ENCODE results near the gene VMO1.

VMO1 gene

DNA sequence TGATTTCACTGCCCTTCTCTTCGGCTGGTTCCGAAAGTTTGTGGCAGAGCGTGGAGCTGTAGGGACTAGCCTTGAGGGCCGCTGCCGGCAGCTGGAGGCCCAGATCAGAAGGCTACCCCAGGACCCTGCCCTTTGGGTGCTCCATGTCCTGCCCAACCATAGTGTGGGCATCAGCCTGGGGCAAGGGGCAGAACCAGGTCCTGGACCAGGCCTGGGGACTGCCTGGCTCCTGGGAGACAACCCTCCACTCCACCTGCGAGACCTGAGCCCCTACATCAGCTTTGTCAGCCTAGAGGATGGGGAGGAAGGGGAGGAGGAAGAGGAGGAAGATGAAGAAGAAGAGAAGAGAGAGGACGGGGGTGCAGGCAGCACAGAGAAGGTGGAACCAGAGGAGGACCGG, 45.6 kb downstream of the VMO1 start:
- H3K27ac ChIP-seq (ENCODE audit: insufficient read depth in 1 of 2, low read depth in 1 of 2, low read length in 2 of 2, poor library complexity in 1 of 2, severe bottlenecking in 2 of 2), result no peak overlapping the region
- H3K9me3 ChIP-seq (ENCODE audit: control extremely low read depth in 1 of 5, control insufficient read depth in 4 of 5, insufficient read depth in 2 of 5, low read depth in 1 of 5, low read length in 4 of 5), result no peaks in the 10 kb centered on the region
- no peak overlapping the region for H3K4me3 ChIP-seq (ENCODE audit: control insufficient read depth in 1 of 7, extremely low read depth in 1 of 7, insufficient read depth in 4 of 7, low read depth in 2 of 7, low read length in 6 of 7)
- no peak for DNase-seq
- H3K4me1 ChIP-seq (ENCODE audit: control extremely low read depth in 1 of 4, control insufficient read depth in 4 of 4, insufficient read depth in 4 of 4, low read length in 3 of 4), result peaks cover 0 to 29% (median 25%) of the 10 kb centered on the region in 4 experiments
- H3K27me3 ChIP-seq (replicated peaks in 2 of 5; ENCODE audit: control insufficient read depth in 4 of 5, insufficient read depth in 5 of 5, low read length in 4 of 5), result peaks cover 0 to 73% (median 35%) of the 10 kb centered on the region in 5 experiments
- POLR2A ChIA-PET, result no interaction called here
- CTCF ChIA-PET, result no interaction called here
- 97% methylated on average over 7 of the region's 8 CpGs for WGBS (ENCODE audit: insufficient coverage)
- no peaks in the 10 kb centered on the region for H3K36me3 ChIP-seq (ENCODE audit: control insufficient read depth in 4 of 4, insufficient read depth in 4 of 4, low read length in 3 of 4)

DNA sequence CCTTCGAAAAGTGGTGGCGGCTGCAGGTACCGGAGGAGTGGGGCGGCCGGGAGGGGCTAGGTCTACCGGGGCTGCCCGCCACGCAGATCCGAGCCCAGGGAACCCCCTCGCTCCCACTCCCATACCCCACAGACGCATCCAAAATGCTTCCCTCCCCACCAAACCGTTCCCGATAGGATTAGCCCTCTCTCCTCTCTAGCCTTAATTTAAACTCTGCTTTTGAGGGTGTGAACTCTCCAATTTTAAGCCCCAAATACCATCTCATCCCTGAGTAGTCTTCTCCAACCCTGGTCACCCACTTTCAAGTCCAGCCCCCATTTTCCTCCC, 46.2 kb downstream of the VMO1 start:
- Histone ChIP-seq H3K4me3 (ENCODE audit: control insufficient read depth in 1 of 7, extremely low read depth in 1 of 7, insufficient read depth in 4 of 7, low read depth in 2 of 7, low read length in 6 of 7) (peak overlapping the region; percentile 20 to 82 (median 65)), H3K27me3 (replicated peaks in 2 of 5; ENCODE audit: control insufficient read depth in 4 of 5, insufficient read depth in 5 of 5, low read length in 4 of 5) (peaks cover 0 to 68% (median 31%) of the 10 kb centered on the region in 5 experiments), H3K36me3 (ENCODE audit: control insufficient read depth in 4 of 4, insufficient read depth in 4 of 4, low read length in 3 of 4) (no peaks in the 10 kb centered on the region), H3K27ac (ENCODE audit: insufficient read depth in 1 of 2, low read depth in 1 of 2, low read length in 2 of 2, poor library complexity in 1 of 2, severe bottlenecking in 2 of 2) (no peak overlapping the region), H3K4me1 (ENCODE audit: control extremely low read depth in 1 of 4, control insufficient read depth in 4 of 4, insufficient read depth in 4 of 4, low read length in 3 of 4) (peaks cover 0 to 24% (median 22%) of the 10 kb centered on the region in 4 experiments), H3K9me3 (ENCODE audit: control extremely low read depth in 1 of 5, control insufficient read depth in 4 of 5, insufficient read depth in 2 of 5, low read depth in 1 of 5, low read length in 4 of 5) (no peaks in the 10 kb centered on the region)
- ChIA-PET POLR2A (no interaction called here), CTCF (no interaction called here)
- 23% methylated on average over 13 of the region's 13 CpGs for WGBS (ENCODE audit: insufficient coverage)
- DNase-seq, result no peak

DNA sequence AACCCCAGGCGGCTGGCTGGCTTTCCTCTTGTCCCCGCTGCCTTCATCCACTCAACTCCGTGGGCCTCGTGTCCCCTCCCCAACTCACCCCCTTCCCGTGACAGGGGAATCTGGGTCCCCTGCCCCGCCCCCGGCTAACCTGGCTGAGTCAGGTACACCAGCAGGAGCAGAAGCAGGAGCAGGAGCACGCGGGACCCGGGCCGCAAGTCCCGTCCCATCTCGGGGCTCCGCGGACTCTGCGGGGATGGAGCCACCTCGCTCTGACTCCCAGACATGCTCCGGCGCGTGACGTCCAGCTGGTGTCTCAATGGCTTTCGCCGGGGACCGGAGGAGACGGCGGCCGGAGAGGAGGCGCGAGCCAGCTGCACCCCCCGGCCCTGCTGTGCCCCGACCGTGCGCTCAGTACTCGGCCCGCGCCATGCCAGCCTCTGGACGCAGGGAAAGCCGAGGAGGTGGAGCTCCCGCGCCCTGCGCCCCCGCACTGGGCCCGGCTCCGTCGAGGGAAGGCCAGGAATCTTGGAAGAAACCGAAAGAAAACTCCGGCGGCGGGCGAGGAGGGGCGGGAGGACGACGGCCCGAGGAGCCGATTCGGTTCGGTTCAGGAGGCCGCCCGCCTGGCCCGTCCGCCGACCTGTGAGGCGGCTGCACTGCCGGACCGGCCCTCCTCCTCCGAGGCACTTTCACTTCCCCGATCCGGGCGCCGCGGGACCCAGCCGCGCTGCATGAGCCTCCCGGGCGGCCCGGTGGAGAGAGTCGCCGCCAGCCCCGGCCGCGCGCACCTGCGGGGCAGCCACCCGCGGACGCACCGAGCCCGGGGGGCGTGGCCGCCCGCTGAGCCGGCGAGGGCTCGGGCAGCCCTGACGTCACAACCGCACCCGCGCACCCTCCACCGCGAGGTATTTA, 46.8 kb downstream of the VMO1 start, which contains the start of the genes CXCL16 and ZMYND15:
TSS of gene CXCL16 (minus strand) at position 807 of the 903 bp plus-strand sequence. CDS start at position 218, 589 bp downstream.
TSS of gene ZMYND15 (plus strand) at position 712 of the 903 bp plus-strand sequence. CDS start 716 bp downstream, outside the sequence.
- ChIA-PET POLR2A (no interaction called here), CTCF (no interaction called here)
- peak in 1 of 3 donors; percentile 54 for DNase-seq
- H3K27ac ChIP-seq (ENCODE audit: insufficient read depth in 1 of 2, low read depth in 1 of 2, low read length in 2 of 2, poor library complexity in 1 of 2, severe bottlenecking in 2 of 2), result no peak within 1 kb of the TSS
- no peaks in the 10 kb centered on the region for H3K36me3 ChIP-seq (ENCODE audit: control insufficient read depth in 4 of 4, insufficient read depth in 4 of 4, low read length in 3 of 4)
- H3K9me3 ChIP-seq (ENCODE audit: control extremely low read depth in 1 of 5, control insufficient read depth in 4 of 5, insufficient read depth in 2 of 5, low read depth in 1 of 5, low read length in 4 of 5), result no peaks in the 10 kb centered on the region
- peaks cover 0 to 62% (median 26%) of the 10 kb centered on the region in 5 experiments for H3K27me3 ChIP-seq (replicated peaks in 2 of 5; ENCODE audit: control insufficient read depth in 4 of 5, insufficient read depth in 5 of 5, low read length in 4 of 5)
- peaks cover 0 to 22% (median 19%) of the 10 kb centered on the region in 4 experiments for H3K4me1 ChIP-seq (ENCODE audit: control extremely low read depth in 1 of 4, control insufficient read depth in 4 of 4, insufficient read depth in 4 of 4, low read length in 3 of 4)
- WGBS (ENCODE audit: insufficient coverage), result 0% methylated on average over 82 of the region's 100 CpGs
- H3K4me3 ChIP-seq (ENCODE audit: control insufficient read depth in 1 of 7, extremely low read depth in 1 of 7, insufficient read depth in 4 of 7, low read depth in 2 of 7, low read length in 6 of 7), result peak within 1 kb of the TSS; percentile 50 to 82 (median 65)

DNA sequence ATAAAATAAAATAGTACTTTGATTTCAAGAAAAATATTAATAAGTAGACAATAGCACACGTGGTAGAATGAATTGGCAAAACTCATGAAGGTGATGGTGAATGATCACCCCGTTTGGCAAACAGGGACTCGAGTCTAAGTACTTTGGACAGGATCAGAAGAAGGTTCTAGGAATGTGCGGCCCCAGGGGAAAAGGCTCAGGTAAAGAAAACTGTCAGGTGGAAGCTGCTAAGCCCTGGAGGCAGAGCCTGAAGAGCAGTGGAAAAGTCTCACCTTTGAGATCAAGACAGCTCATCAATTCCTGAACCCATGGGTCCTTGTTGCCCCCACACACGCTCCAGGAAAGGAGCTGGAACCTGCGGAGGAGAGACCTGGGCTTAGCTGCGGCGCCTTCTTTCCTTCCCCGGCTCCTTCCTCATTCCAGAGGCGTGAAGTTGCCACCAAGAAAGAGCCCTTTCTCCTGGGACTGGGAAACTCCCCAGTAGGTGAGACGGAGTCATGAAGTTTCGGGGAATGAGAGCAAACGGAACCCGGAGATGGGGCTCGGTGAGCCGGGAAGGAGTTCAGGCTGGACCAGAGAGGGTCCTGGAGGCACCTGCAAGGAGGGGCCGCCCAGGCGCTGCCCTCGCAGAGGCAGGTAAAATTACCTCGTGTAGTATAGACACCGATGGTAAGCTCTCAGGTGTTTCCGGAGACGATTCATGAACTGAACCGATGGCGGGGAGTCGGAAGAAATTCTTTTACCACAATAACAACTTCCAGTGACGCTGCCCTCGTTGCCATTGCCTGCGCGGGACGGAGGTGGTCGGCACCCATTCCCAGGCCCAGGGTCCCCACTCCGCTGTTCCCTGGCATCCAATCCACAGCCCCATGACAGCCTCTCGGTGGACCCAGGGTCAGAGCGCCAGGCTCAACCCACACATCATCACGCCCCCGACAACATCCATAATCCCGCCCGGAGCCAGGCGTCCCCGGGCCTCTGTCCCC, 47.7 kb downstream of the VMO1 start:
- Histone ChIP-seq H3K9me3 (ENCODE audit: control extremely low read depth in 1 of 5, control insufficient read depth in 4 of 5, insufficient read depth in 2 of 5, low read depth in 1 of 5, low read length in 4 of 5) (no peaks in the 10 kb centered on the region), H3K27ac (ENCODE audit: insufficient read depth in 1 of 2, low read depth in 1 of 2, low read length in 2 of 2, poor library complexity in 1 of 2, severe bottlenecking in 2 of 2) (no peak overlapping the region), H3K27me3 (replicated peaks in 2 of 5; ENCODE audit: control insufficient read depth in 4 of 5, insufficient read depth in 5 of 5, low read length in 4 of 5) (peaks cover 0 to 58% (median 21%) of the 10 kb centered on the region in 5 experiments), H3K4me1 (ENCODE audit: control extremely low read depth in 1 of 4, control insufficient read depth in 4 of 4, insufficient read depth in 4 of 4, low read length in 3 of 4) (peaks cover 4 to 26% (median 23%) of the 10 kb centered on the region in 4 experiments), H3K4me3 (ENCODE audit: control insufficient read depth in 1 of 7, extremely low read depth in 1 of 7, insufficient read depth in 4 of 7, low read depth in 2 of 7, low read length in 6 of 7) (peak overlapping the region in 6 of 7 experiments; percentile 23 to 82 (median 70)), H3K36me3 (ENCODE audit: control insufficient read depth in 4 of 4, insufficient read depth in 4 of 4, low read length in 3 of 4) (no peaks in the 10 kb centered on the region)
- ChIA-PET POLR2A (no interaction called here), CTCF (interaction anchor here (1.7 kb wide), 1 partner anchor 48 kb away, joined by 5 read pairs; the partner anchor contains the start of gene VMO1)
- DNase-seq, result peak in 1 of 3 donors; percentile 48
- 13% methylated on average over 30 of the region's 41 CpGs for WGBS (ENCODE audit: insufficient coverage)

DNA sequence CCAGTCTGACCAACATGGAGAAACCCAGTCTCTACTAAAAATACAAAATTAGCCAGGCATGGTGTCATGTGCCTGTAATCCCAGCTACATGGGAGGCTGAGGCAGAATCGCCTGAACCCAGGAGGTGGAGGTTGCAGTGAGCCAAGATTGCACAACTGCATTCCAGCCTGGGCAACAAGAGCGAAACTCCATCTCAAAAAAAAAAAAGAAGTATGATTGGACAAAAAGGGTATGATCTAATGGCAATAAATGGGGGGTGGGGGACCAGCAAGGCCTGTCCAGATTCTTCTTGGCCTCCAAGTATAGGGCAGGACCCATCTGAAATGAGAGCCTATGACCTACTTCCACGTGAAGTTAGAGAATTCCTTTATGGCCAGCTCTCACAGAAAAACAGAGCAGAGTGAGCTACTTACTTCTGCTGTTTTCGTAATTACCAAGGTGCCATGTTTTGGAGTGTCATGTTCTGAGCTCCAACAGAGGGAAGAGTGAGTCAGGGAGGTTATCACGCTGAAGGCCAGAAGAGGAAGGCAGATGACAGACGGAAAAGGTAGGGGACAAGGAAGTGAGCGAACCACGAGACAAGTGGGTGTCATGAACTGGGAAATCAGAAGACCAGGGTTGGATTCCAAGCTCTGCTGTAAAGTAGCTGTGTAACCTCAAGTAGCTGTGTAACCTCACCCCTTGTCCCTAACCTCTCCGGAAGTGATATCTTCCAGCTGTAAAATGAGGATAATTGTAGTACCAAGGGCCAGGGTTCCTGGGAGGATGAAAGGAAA, 50.1 kb downstream of the VMO1 start:
- Histone ChIP-seq H3K9me3 (ENCODE audit: control extremely low read depth in 1 of 5, control insufficient read depth in 4 of 5, insufficient read depth in 2 of 5, low read depth in 1 of 5, low read length in 4 of 5) (no peaks in the 10 kb centered on the region), H3K4me3 (ENCODE audit: control insufficient read depth in 1 of 7, extremely low read depth in 1 of 7, insufficient read depth in 4 of 7, low read depth in 2 of 7, low read length in 6 of 7) (no peak overlapping the region), H3K4me1 (ENCODE audit: control extremely low read depth in 1 of 4, control insufficient read depth in 4 of 4, insufficient read depth in 4 of 4, low read length in 3 of 4) (peaks cover 4 to 47% (median 37%) of the 10 kb centered on the region in 4 experiments), H3K36me3 (ENCODE audit: control insufficient read depth in 4 of 4, insufficient read depth in 4 of 4, low read length in 3 of 4) (no peaks in the 10 kb centered on the region), H3K27ac (ENCODE audit: insufficient read depth in 1 of 2, low read depth in 1 of 2, low read length in 2 of 2, poor library complexity in 1 of 2, severe bottlenecking in 2 of 2) (no peak overlapping the region), H3K27me3 (replicated peaks in 2 of 5; ENCODE audit: control insufficient read depth in 4 of 5, insufficient read depth in 5 of 5, low read length in 4 of 5) (peaks cover 0 to 47% (median 18%) of the 10 kb centered on the region in 5 experiments)
- 57% methylated on average over 7 of the region's 9 CpGs for WGBS (ENCODE audit: insufficient coverage)
- POLR2A ChIA-PET, result no interaction called here
- CTCF ChIA-PET, result interaction anchor here (0.7 to 2.4 kb wide), 3 partner anchors 26 to 154 kb away, joined by 3 to 12 read pairs (median 3); partner anchors contain the start of gene ARRB2
- DNase-seq, result peak in 2 of 3 donors; percentile 50 to 62
